H1 (cell line): ENCODE measurements around the gene OSMR.

Source experiments
- BACH1 ChIP-seq: IDR thresholded peaks from 2 replicates; pipeline ENCODE4 v1.6.1; 2012; ENCODE audit warnings: low read length, improper control_type of control experiment
- CEBPB ChIP-seq: IDR thresholded peaks from 2 replicates; pipeline ENCODE4 v1.6.1; 2012; ENCODE audit warnings: low read depth, low read length
- CTBP2 ChIP-seq: IDR thresholded peaks from 2 replicates; pipeline ENCODE4 v1.7.0; 2011; ENCODE audit warnings: borderline replicate concordance, mild to moderate bottlenecking, moderate library complexity, mixed read lengths, low read length; ENCODE audit not compliant: insufficient read depth, insufficient read length
- CTCF ChIP-seq, 3 experiments: IDR thresholded peaks; 1 replicate in 2 of 3; 2 replicates in 1 of 3; pipeline versions ENCODE4 v1.5.1 to v1.6.1; 2011; ENCODE audit warnings: low read length in 3 of 3, mild to moderate bottlenecking in 3 of 3, inconsistent platforms in 2 of 3, low read depth in 1 of 3, moderate library complexity in 1 of 3; ENCODE audit not compliant: insufficient read depth in 1 of 3; ENCODE audit errors: control extremely low read depth in 1 of 3
- EP300 ChIP-seq, 2 experiments: IDR thresholded peaks; 1 replicate in 1 of 2; 2 replicates in 1 of 2; pipeline ENCODE4 v1.6.1; 2011 to 2012; ENCODE audit warnings: low read depth in 2 of 2, low read length in 2 of 2, mild to moderate bottlenecking in 2 of 2, borderline replicate concordance in 1 of 2, inconsistent platforms in 1 of 2, moderate library complexity in 1 of 2
- HDAC6 ChIP-seq: IDR thresholded peaks from one replicate; pipeline ENCODE4 v1.7.1; 2012; ENCODE audit warnings: low read depth, mild to moderate bottlenecking, inconsistent platforms, low read length, moderate library complexity
- JUN ChIP-seq: IDR thresholded peaks from 2 replicates; pipeline ENCODE4 v1.6.1; 2011; ENCODE audit warnings: low read depth, mild to moderate bottlenecking, improper control_type of control experiment, low read length
- JUND ChIP-seq: IDR thresholded peaks from 2 replicates; pipeline ENCODE4 v1.6.1; 2011; ENCODE audit warnings: mild to moderate bottlenecking, improper control_type of control experiment, low read length
- POLR2A ChIP-seq, 2 experiments: IDR thresholded peaks; 1 replicate in 1 of 2; 2 replicates in 1 of 2; pipeline ENCODE4 v1.6.1; 2011; ENCODE audit warnings: low read depth in 2 of 2, low read length in 2 of 2, mild to moderate bottlenecking in 2 of 2; ENCODE audit errors: control extremely low read depth in 1 of 2
- RAD21 ChIP-seq, 2 experiments: IDR thresholded peaks in 1 of 2; conservative IDR thresholded peaks in 1 of 2; 2 replicates each; pipeline ENCODE4 v1.6.1; 2011; ENCODE audit warnings: low read depth in 2 of 2, low read length in 2 of 2, improper control_type of control experiment in 1 of 2, inconsistent platforms in 1 of 2, mild to moderate bottlenecking in 1 of 2, moderate library complexity in 1 of 2
- SP2 ChIP-seq: IDR thresholded peaks from 2 replicates; pipeline ENCODE4 v1.6.1; 2012; ENCODE audit warnings: mild to moderate bottlenecking, low read length, inconsistent platforms
- TAF1 ChIP-seq: IDR thresholded peaks from 2 replicates; pipeline ENCODE4 v1.6.1; 2011; ENCODE audit warnings: mild to moderate bottlenecking, low read depth, low read length
- YY1 ChIP-seq: IDR thresholded peaks from 2 replicates; pipeline ENCODE4 v1.6.1; 2011; ENCODE audit warnings: low read depth, mild to moderate bottlenecking, low read length
- ZNF274 ChIP-seq: IDR thresholded peaks from 2 replicates; pipeline ENCODE4 v1.7.0; 2012; ENCODE audit warnings: low read length, borderline replicate concordance; ENCODE audit errors: extremely low read depth

- TF ChIP-seq EP300 (IDR thresholded peaks at IDR 0.05; ENCODE audit: borderline replicate concordance in 1 of 2, low read depth in 2 of 2, low read length in 2 of 2) (no peak), JUND (no peak), TAF1 (no peak), CTCF (IDR thresholded peaks at IDR 0.05; ENCODE audit: control extremely low read depth in 1 of 3, insufficient read depth in 1 of 3, low read depth in 1 of 3, low read length in 3 of 3) (no peak), BACH1 (no peak), SP2 (no peak), POLR2A (IDR thresholded peaks at IDR 0.05; ENCODE audit: control extremely low read depth in 1 of 2, low read depth in 2 of 2, low read length in 2 of 2) (no peak), ZNF274 (no peak), YY1 (no peak), CTBP2 (no peak), HDAC6 (no peak), CEBPB (no peak), RAD21 (IDR thresholded peaks at IDR 0.05 in 1 of 2, conservative IDR thresholded peaks at IDR 0.05 in 1 of 2; ENCODE audit: low read depth in 2 of 2, low read length in 2 of 2) (no peak), JUN (no peak)
These were observed 81.7 kb downstream of the OSMR start for GRCh38 chr5:38927470-38927869.
